Vagina (tissue), 2 donors: ENCODE measurements around the gene WDR70.

Experiments used
- POLR2A ChIP-seq, 2 donors: fragments of 450-650 bp; IDR thresholded peaks; one replicate each; pipeline ENCODE4 v1.6.1; 2017; ENCODE audit warnings: antibody characterized with exemption in 2 of 2, mild to moderate bottlenecking in 2 of 2, moderate library complexity in 2 of 2
- POLR2AphosphoS5 ChIP-seq, 2 donors: sonication (generic); formaldehyde crosslinking; IDR thresholded peaks; one replicate each; pipeline ENCODE4 v1.9.0; 2017; ENCODE audit warnings: antibody characterized with exemption in 2 of 2, mild to moderate bottlenecking in 2 of 2, low read depth in 1 of 2; ENCODE audit not compliant: insufficient read depth in 1 of 2
- TF ChIP-seq, protein P1 (sequence below), 3 experiments: fragments of 450-650 bp in 2 of 3; fragments of 200-600 bp in 1 of 3; sonication (generic) in 1 of 3; IDR thresholded peaks; one replicate each; pipeline ENCODE4 v1.5.1; 2017 to 2019; ENCODE audit warnings: antibody characterized with exemption in 3 of 3, mild to moderate bottlenecking in 2 of 3, moderate library complexity in 2 of 3

DNA sequence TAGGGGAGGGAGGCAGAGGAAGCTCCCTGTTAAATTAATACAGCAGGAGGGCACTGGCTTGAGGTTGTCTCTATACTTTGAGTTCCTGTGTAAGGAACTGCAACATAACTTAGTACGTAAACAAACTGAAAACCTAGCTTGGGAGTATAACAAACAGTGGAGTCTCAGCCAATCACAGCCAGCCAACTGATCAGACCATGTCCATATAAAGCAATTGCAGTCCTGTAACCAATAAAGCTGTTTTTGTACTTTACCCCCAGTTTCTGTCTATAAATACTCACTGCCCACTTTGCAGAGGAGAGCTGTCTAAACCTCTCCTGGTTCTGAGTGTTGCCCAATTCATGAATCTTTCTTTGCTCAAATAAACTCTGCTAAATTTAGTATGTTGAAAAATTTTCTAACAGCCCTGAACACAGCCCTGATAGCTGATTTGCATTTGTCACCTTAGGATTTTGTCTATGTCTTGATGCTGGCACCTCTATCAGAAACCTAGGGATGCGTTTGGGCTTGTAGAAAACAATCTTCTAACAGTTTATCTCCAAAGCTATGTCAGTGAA is 420.8 kb downstream of the WDR70 start:
- TF ChIP-seq, protein P1, sequence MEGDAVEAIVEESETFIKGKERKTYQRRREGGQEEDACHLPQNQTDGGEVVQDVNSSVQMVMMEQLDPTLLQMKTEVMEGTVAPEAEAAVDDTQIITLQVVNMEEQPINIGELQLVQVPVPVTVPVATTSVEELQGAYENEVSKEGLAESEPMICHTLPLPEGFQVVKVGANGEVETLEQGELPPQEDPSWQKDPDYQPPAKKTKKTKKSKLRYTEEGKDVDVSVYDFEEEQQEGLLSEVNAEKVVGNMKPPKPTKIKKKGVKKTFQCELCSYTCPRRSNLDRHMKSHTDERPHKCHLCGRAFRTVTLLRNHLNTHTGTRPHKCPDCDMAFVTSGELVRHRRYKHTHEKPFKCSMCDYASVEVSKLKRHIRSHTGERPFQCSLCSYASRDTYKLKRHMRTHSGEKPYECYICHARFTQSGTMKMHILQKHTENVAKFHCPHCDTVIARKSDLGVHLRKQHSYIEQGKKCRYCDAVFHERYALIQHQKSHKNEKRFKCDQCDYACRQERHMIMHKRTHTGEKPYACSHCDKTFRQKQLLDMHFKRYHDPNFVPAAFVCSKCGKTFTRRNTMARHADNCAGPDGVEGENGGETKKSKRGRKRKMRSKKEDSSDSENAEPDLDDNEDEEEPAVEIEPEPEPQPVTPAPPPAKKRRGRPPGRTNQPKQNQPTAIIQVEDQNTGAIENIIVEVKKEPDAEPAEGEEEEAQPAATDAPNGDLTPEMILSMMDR (IDR thresholded peaks at IDR 0.05): no peak
- TF ChIP-seq POLR2A (IDR thresholded peaks at IDR 0.05) (no peak), POLR2AphosphoS5 (IDR thresholded peaks at IDR 0.05; ENCODE audit: insufficient read depth in 1 of 2, low read depth in 1 of 2) (no peak)
